ENCODE results near the gene DHRS11.

Gene DHRS11

DNA sequence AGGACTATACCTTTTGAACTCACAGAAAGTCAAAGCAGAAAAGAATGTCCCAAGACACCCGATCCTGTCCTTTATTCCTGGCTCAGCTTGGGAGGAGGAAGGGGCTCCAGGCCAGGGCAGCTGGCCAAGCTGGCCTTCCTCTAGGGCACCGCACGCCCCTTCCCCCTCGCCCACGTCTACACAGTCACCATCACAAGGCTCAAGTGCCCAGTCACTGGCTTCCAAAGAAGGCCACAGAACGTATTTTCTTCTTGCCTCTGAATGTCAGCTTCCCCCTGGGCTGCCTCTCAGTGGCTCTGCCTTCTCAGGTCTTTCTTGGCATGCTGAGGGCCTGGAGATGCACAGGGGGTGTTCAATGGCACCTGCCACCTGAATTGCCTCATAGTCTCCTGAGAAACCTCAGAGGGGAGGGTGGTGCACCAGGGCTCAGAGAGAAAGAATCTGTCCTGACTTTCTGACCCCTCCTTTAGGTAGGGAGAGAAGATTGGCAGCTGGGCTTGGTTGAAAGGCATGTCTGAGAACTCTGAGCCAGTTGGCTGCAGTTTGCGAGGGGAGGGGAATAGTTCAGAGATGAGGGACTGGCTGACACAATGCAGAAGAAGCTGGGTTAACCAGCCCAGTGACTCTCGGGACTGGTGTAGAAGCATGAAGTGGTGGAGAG is 2.1 kb downstream of the DHRS11 start:
- in situ Hi-C loops (cut with MboI; ENCODE audit: low sequenced_read_pairs) = no loop called here

DNA sequence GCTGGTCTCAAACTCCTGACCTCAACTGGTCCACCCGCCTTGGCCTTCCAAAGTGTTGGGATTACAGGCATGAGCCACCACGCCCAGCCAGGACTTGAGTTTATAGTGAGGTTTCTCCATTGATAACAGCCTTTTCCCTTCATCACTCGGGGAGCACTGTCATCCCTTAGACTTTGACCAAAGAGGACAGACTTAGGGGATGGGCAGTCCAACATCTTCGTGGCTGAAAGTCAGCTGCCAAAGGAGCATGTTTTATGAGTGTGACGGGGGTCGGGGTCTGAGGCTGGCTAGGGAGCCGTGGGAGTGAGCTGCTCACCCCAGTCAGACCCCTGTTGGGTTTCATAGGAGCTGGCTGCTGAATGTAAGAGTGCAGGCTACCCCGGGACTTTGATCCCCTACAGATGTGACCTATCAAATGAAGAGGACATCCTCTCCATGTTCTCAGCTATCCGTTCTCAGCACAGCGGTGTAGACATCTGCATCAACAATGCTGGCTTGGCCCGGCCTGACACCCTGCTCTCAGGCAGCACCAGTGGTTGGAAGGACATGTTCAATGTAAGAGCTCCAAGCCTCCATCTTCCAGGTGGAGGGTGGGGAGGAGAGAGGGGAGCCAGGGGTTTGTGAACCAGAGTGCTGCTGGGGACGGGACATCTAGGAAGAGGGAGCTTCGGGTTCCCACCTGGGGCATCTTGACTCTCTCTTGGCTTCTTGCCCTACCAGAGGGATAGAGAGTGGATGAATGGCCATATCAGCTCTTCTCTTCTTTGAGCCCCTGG is 3.1 kb downstream of the DHRS11 start:
- in situ Hi-C loops (cut with MboI; ENCODE audit: low sequenced_read_pairs) = no loop called here

DNA sequence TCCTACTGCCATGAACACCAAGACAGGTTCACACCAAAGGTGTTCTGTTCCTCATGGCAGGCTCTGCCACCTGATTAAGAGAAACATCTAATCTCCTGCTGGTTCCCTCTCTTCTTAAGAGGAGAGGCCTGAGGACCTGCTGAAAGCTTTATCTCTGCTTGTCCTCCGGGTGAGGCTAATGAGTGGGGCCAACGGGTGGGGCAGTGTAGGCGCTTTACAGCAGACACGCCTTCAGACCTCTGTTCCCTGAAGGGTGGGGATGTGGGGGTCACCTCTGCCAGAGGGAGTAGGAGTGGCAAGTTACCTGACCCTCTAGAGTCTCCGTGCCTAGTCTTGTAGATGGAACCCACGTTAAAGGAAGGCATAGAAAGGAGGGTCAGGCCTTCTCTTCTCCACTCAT is 5.5 kb downstream of the DHRS11 start:
- in situ Hi-C loops (cut with MboI; ENCODE audit: low sequenced_read_pairs) = no loop called here

DNA sequence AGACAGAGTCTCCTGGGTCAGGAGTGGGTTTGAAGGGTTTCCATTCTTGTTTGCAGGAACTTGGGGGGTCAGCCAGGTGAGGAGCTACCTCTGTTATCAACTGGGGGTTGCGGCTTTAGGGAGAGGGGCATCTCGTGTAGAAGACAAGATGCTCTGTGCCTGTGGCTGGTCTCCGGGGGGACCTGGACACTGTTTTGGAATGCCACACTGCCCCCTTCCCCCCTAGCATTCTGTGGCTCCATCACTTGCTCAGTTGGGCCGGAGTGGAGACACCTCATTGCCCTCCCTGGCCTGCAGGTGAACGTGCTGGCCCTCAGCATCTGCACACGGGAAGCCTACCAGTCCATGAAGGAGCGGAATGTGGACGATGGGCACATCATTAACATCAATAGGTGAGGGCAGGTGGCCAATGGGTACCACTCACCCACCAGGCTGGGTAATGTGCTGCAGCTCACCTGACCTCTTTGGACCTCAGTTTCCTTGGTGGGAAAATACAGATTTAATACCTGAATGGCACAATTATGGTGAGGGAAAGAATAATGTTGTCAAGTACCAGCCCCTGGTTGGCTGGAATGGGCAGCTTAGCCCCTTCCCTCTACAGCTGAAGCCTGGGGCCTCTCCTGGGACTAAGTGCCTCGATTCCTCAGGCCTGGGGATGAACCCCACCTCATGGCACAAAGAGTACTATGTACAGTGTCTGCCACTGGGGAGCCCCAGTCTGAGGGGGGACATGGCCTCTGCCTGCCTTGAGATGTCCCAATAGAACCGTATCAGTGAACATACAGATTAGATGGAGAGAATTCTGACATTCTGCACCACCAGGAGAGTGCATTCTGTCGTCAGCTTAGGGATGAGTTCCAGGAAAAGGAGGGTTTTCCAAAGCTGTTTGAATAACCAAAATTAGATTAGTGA is 6.4 kb downstream of the DHRS11 start:
- in situ Hi-C loops (cut with MboI; ENCODE audit: low sequenced_read_pairs) = no loop called here

DNA sequence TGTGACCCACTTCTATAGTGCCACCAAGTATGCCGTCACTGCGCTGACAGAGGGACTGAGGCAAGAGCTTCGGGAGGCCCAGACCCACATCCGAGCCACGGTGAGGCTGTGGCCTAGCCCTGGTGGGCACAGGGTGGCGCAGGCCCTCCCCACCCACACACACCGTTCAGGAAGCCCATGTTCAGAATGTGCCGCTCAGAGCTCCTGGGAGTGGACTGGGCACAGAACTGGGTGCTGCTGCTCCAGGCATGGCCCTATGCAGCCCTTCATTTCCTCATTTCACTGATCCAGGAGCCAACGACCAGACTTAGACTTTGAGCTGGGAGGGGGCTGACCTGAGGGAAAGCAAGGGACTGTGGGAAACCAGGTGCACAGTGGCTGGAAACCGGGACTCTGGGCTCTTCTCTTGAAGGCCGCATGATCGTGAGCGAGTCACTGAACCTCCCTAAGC is 7.3 kb downstream of the DHRS11 start:
- in situ Hi-C loops (cut with MboI; ENCODE audit: low sequenced_read_pairs) = no loop called here

DNA sequence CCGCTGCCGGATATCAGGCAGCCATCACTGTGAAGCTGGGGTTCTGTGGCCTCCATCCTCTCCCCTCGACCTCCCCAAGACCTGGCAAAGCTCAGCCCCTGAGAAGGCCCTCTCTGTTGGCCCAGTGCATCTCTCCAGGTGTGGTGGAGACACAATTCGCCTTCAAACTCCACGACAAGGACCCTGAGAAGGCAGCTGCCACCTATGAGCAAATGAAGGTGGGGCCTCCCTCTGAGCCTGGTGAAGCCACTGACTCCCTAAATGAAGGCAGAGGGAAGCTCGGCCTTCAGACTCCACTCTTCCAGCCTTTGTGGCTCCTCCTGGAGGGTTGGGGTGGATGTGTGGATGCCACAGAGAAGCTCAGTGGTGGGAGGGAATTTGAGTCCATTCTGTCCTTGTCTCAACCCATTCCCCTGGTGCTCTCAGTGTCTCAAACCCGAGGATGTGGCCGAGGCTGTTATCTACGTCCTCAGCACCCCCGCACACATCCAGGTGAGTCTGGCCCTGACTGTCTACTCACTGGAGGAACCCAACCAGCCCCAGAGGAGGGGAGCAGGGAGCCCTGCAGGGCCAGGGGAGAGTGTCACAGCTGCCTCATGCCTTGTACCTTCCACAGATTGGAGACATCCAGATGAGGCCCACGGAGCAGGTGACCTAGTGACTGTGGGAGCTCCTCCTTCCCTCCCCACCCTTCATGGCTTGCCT is 8.0 kb downstream of the DHRS11 start:
- in situ Hi-C loops (cut with MboI; ENCODE audit: low sequenced_read_pairs) = loop anchor here (25.0 kb wide), 1 partner anchor 763 kb away; no protein-coding TSS in a partner anchor

DNA sequence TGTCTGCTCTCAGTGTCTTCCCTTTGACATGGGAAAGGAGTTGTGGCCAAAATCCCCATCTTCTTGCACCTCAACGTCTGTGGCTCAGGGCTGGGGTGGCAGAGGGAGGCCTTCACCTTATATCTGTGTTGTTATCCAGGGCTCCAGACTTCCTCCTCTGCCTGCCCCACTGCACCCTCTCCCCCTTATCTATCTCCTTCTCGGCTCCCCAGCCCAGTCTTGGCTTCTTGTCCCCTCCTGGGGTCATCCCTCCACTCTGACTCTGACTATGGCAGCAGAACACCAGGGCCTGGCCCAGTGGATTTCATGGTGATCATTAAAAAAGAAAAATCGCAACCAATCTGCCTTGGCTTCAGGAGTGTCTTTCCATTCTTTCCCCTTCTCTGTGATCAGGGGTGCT is 8.8 kb downstream of the DHRS11 start:
- in situ Hi-C loops (cut with MboI; ENCODE audit: low sequenced_read_pairs) = loop anchor here (25.0 kb wide), 1 partner anchor 762 kb away; no protein-coding TSS in a partner anchor

DNA sequence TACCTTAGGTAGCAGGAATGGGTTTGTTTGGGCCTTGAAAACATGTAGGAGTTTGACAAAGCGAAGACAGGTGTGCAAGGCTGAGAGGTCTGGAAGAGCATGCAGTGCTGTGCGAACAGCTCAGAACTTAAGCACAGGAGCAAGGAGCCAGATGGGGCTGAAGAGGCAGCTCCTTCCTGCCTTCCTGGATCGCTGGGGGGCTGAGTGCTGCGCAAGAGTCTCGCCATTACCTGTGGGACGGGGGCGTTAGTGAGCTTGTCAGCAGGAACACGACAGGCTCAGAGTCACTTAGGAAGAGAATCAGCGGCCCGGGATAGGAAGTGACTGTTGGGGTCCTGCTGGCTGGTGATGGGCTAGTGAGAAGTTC is 9.2 kb downstream of the DHRS11 start:
- in situ Hi-C loops (cut with MboI; ENCODE audit: low sequenced_read_pairs) = loop anchor here (25.0 kb wide), 1 partner anchor 761 kb away; no protein-coding TSS in a partner anchor

DNA sequence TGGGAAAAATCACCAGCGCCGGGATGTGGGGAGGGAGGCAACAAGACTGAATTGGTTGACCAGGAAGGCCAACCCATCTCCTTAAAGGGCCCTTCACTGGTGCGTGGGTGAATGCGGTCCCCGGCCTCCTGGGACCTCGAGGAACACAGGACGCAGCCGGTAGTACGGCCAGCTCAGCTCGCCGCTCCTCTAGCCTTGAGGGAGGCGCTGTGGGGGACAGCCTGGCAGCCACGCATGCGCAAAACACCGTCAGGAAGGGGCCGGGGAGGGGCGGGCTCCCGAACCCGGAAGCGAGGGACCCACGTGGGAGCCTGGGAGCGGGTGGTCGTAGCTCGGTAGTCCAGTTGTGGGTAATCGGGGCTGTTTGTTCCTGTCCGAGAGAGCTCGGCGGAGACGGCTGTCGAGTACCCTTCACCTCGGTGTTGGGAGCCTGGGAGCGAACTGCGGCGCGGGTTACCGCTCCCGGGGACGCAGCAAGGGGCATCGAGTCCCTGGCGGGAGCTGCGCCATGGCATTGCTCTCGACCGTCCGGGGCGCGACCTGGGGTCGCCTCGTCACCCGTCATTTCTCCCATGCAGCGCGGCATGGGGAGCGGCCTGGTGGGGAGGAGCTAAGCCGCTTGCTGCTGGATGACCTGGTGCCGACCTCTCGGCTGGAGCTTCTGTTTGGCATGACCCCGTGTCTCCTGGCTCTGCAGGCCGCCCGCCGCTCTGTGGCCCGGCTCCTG is 9.8 kb downstream of the DHRS11 start, which contains the start of gene MRM1:
TSS of gene MRM1 (plus strand) at position 281 of the 727 bp plus-strand sequence. CDS start at position 509, 228 bp downstream.
- in situ Hi-C loops (cut with MboI; ENCODE audit: low sequenced_read_pairs) = loop anchor here (25.0 kb wide), 1 partner anchor 761 kb away; no protein-coding TSS in a partner anchor

DNA sequence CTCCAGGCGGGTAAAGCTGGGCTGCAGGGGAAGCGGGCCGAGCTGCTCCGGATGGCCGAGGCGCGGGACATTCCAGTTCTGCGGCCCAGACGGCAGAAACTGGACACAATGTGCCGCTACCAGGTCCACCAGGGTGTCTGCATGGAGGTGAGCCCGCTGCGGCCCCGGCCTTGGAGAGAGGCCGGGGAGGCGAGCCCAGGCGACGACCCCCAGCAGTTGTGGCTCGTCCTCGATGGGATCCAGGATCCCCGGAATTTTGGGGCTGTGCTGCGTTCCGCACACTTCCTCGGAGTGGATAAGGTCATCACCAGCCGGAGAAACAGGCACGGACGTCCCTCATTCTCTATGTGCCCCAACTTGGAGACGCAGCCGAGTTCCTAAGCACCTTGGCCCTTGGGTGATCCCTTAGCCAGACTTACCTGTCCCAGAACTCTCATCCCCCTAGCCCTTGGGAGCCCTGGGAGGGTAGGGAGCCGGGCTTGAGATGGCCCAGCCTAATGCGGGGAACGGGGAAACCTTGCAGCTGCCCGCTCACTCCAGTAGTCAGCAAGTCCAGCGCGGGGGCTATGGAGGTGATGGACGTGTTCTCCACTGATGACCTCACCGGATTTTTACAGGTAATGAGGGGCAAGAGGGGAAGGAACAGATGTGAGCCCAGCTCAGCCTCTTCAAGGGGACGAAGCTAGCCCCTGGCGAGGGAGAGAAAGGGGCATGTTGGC is 10.5 kb downstream of the DHRS11 start:
- in situ Hi-C loops (cut with MboI; ENCODE audit: low sequenced_read_pairs) = loop anchor here (25.0 kb wide), 1 partner anchor 760 kb away; no protein-coding TSS in a partner anchor

DNA sequence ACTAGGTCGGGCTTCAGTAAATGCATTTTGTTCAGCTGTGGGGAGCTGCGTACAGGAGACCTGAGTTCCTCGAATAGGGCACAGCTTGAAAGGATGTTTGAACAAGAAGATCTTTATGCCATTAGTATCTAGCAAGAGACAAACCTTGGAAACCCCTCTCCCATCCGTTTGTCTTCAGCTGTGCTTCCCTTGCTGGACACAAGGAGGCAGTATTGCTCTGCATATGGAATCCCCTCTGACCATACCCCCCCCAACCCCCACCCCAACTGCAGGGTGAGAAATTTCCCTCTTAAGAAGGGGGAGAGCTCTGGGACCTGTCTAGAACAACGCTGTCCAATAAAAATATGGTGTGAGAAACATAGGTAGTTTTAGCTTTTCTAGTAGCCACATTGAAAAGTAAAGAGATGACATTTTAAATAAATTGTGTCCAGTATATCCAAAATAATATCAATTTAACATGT is 11.3 kb downstream of the DHRS11 start:
- in situ Hi-C loops (cut with MboI; ENCODE audit: low sequenced_read_pairs) = loop anchor here (25.0 kb wide), 1 partner anchor 759 kb away; no protein-coding TSS in a partner anchor

DNA sequence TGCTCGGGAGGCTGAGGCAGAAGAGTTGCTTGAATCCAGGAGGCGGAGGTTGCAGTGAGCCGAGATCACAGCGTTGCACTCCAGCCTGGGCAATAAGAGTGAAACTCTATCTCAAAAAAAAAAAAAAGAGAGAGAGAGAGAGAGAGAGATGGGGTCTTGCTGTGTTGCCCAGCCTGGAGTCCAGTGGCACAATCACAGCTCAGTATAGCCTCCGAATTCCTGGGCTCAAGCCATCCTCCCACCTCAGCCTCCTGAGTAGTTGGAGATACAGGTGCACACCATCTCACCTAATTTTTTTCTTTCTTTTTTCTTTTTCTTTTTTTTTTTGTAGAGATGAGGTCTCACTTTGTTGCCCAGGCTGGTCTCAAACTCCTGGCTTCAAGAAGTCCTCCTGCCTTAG is 13.3 kb downstream of the DHRS11 start:
- in situ Hi-C loops (cut with MboI; ENCODE audit: low sequenced_read_pairs) = loop anchor here (25.0 kb wide), 1 partner anchor 757 kb away; no protein-coding TSS in a partner anchor

DNA sequence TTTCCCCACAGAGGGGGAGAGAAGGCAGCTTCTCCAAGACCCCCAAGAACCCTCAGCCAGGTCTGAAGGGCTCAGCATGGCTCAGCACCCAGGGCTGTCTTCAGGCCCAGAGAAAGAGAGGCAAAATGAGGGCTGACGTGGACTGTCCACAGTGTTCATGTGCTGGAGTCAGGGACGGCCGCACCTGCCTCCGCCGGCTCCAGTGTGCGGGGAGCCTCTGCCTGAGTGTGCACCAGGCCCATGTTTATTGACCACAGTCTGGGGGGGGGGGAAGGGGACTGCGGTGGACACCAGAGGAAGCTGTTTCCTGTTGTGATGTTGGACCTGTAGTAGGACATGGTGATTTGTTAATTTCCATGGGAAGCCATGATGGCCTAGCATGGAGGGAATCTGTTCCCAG is 16.6 kb downstream of the DHRS11 start:
- in situ Hi-C loops (cut with MboI; ENCODE audit: low sequenced_read_pairs) = loop anchor here (25.0 kb wide), 1 partner anchor 754 kb away; no protein-coding TSS in a partner anchor

DNA sequence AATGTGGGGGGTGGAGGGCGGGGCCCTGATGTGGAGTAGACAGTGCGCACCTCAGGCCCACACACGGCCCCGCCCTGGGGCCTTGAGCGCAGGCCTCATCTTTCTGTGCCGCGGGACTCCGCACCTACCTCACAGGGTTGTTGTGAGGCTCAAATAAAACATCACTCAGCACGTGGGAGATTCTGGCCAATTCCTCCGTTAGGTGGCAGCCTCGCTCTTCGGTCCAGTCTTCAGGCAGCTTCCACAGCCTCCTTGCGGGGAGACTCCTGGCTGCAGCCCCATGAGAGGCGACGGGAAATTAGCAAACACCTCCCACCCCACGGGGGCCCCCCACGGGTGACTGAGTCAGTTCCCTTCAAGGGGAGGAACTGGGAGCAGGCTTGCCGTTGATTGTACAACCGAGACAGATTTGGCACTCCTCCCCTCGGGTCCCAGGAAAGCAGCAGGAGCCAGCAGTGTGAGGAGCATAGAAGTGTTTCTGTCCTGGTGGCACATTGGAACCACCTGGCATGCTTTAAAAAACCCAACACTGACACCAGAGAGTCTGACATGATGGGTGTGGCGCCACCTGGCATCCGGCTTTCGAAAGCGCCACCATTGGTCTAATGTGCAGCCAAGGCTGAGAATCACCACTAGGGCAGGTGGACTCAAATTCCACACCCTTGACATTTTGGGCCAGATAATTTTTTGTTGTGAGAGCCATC is 17.3 kb downstream of the DHRS11 start:
- in situ Hi-C loops (cut with MboI; ENCODE audit: low sequenced_read_pairs) = loop anchor here (25.0 kb wide), 1 partner anchor 753 kb away; no protein-coding TSS in a partner anchor

DNA sequence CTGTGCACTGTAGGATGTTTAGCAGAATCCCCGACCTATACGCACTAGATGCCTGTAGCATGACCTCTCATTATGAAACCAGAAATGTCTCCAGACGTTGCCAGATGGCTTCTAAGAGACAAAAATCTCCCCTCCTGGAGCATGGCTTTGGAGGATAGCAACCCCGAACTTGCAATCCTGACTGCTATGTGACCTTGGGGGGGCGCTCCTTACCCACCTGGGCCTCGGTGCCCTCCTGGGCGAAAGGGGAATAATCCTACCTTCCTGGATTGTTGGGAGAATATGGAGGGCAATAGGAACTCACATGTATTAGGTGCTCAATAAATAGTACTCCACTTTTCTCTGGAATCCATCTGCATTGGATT is 17.8 kb downstream of the DHRS11 start:
- in situ Hi-C loops (cut with MboI; ENCODE audit: low sequenced_read_pairs) = loop anchor here (25.0 kb wide), 1 partner anchor 753 kb away; no protein-coding TSS in a partner anchor

DNA sequence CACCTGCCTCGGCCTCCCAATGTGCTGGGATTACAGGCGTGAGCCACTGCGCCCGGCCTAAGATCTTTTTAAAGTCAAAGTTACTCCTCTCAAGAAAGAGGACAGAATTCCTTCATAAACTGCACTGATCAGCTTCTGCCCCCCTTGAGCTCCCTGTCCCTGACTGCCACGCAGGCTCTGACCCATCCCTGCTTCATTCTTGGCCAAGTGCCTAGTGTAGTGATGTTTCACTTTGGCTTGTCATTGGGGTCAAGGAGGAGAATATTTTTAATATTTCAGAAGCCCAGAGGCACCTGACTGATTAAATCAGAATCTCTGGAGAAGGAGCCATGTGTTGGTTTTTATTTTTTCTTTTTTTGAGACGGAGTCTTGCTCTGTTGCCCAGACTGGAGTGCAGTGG is 18.8 kb downstream of the DHRS11 start:
- in situ Hi-C loops (cut with MboI; ENCODE audit: low sequenced_read_pairs) = loop anchor here (25.0 kb wide), 1 partner anchor 752 kb away; no protein-coding TSS in a partner anchor

DNA sequence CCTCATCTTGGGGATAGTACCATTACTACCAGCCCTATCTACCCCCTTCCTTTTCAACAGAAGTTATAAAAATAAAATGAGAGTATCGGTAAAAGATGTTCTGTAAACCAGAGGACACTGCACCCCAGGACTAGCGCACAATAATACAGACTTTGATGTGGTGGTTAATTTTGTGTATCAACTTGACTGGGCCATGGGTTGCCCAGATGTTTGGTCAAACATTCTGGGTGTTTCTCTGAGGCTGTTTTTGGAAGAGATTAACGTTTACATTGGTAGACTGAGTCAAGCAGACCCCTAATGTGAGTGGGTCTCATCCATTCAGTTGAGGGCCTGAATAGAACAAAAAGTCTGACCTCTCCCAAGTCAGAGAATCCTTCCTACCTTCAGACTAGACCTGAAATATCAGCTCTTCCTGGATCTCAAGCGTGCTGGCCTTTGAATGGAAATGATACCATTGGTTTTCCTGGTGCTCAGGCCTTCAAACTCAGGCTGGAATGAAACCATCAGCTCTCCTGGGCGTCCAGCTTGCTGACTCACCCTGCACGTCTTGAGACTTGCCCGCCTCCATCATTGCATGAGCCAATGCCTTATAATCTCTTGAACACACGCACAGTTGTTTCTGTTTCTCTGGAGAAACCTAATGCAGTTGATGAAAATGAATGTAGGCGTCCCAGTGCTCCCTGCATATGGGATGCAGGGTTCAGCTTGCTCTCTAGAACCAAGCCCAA is 19.8 kb downstream of the DHRS11 start:
- in situ Hi-C loops (cut with MboI; ENCODE audit: low sequenced_read_pairs) = loop anchor here (25.0 kb wide), 1 partner anchor 751 kb away; no protein-coding TSS in a partner anchor

Data from HL-60/S4 treated with phorbol 12-myristate 13-acetate at 8.2 ng/mL for 4 days and 3 days (cell line).